GM19351 (cell line): Measurements from ENCODE around the gene ADAMTS15.

Experiments
- ATAC-seq: cut with Tn5 transposase; IDR thresholded peaks from one replicate; pipeline ENCODE4 v1.9.1; 2021; ENCODE audit warnings: mild to moderate bottlenecking, moderate library complexity; ENCODE audit not compliant: unreplicated experiment

The ADAMTS15 gene

GRCh38 chr11:130511765-130512164 is 63.3 kb downstream of the ADAMTS15 start:
- no peak for ATAC-seq

GRCh38 chr11:130512662-130513061 is 64.2 kb downstream of the ADAMTS15 start:
- ATAC-seq = no peak

GRCh38 chr11:130513132-130513531 is 64.7 kb downstream of the ADAMTS15 start:
- ATAC-seq = no peak

GRCh38 chr11:130514316-130514715 is 65.9 kb downstream of the ADAMTS15 start:
- no peak for ATAC-seq

- no peak for ATAC-seq
These were observed 66.4 kb downstream of the ADAMTS15 start for GRCh38 chr11:130514851-130515250.

GRCh38 chr11:130515829-130516553 is 67.5 kb downstream of the ADAMTS15 start:
- no peak for ATAC-seq

GRCh38 chr11:130516554-130517505 is 68.4 kb downstream of the ADAMTS15 start:
- no peak for ATAC-seq

GRCh38 chr11:130518164-130518680 is 69.8 kb downstream of the ADAMTS15 start:
- no peak for ATAC-seq

- no peak for ATAC-seq
These were observed 70.9 kb downstream of the ADAMTS15 start for GRCh38 chr11:130519128-130519932.

GRCh38 chr11:130520271-130520671 is 71.8 kb downstream of the ADAMTS15 start:
- ATAC-seq = no peak

GRCh38 chr11:130522284-130522961 is 74.0 kb downstream of the ADAMTS15 start:
- ATAC-seq = no peak

GRCh38 chr11:130523166-130523565 is 74.7 kb downstream of the ADAMTS15 start:
- ATAC-seq = no peak

GRCh38 chr11:130523609-130524008 is 75.2 kb downstream of the ADAMTS15 start:
- ATAC-seq = no peak

GRCh38 chr11:130524132-130524790 is 75.8 kb downstream of the ADAMTS15 start:
- ATAC-seq = no peak

- ATAC-seq = no peak
These were observed 76.9 kb downstream of the ADAMTS15 start for GRCh38 chr11:130525307-130525706.
